IPS-20b (cell line): ENCODE measurements around the gene TTC33.

Source experiments
- H3K27ac ChIP-seq: one replicate; pipeline ENCODE4 v1.5.1; 2013; ENCODE audit warnings: low read length
- H3K27me3 ChIP-seq: 2 replicates; pipeline ENCODE4 v1.6.1; 2013; ENCODE audit warnings: mild to moderate bottlenecking, low read length, inconsistent platforms; ENCODE audit not compliant: insufficient read depth
- H3K36me3 ChIP-seq: 2 replicates; pipeline ENCODE4 v1.6.1; 2013; ENCODE audit warnings: low read depth, mild to moderate bottlenecking, inconsistent platforms, low read length, moderate library complexity; ENCODE audit not compliant: insufficient read depth
- H3K4me1 ChIP-seq: 2 replicates; pipeline ENCODE4 v1.6.1; 2013; ENCODE audit warnings: mild to moderate bottlenecking, control low read depth, inconsistent platforms, low read length, moderate library complexity; ENCODE audit not compliant: insufficient read depth
- H3K4me3 ChIP-seq: 2 replicates; pipeline ENCODE4 v1.5.1; 2013; ENCODE audit warnings: mild to moderate bottlenecking, low read length, inconsistent platforms
- H3K9ac ChIP-seq: 2 replicates; pipeline ENCODE4 v1.6.1; 2013; ENCODE audit warnings: low read depth, mild to moderate bottlenecking, inconsistent platforms, low read length, moderate library complexity
- H3K9me3 ChIP-seq: 2 replicates; pipeline ENCODE4 v1.6.1; 2013; ENCODE audit warnings: mild to moderate bottlenecking, low read depth, low read length, inconsistent platforms; ENCODE audit not compliant: insufficient read depth

Gene TTC33

GRCh38 chr5:40587376-40587775 is 168.4 kb downstream of the TTC33 start:
- no peaks in the 10 kb centered on the region; the same call in 1 of the 2 replicates for H3K4me1 ChIP-seq
- no peaks in the 10 kb centered on the region for H3K9me3 ChIP-seq
- H3K9ac ChIP-seq = no peak overlapping the region
- H3K27ac ChIP-seq = no peak overlapping the region
- no peaks in the 10 kb centered on the region for H3K27me3 ChIP-seq
- H3K4me3 ChIP-seq = no peak overlapping the region
- H3K36me3 ChIP-seq = no peaks in the 10 kb centered on the region

DNA sequence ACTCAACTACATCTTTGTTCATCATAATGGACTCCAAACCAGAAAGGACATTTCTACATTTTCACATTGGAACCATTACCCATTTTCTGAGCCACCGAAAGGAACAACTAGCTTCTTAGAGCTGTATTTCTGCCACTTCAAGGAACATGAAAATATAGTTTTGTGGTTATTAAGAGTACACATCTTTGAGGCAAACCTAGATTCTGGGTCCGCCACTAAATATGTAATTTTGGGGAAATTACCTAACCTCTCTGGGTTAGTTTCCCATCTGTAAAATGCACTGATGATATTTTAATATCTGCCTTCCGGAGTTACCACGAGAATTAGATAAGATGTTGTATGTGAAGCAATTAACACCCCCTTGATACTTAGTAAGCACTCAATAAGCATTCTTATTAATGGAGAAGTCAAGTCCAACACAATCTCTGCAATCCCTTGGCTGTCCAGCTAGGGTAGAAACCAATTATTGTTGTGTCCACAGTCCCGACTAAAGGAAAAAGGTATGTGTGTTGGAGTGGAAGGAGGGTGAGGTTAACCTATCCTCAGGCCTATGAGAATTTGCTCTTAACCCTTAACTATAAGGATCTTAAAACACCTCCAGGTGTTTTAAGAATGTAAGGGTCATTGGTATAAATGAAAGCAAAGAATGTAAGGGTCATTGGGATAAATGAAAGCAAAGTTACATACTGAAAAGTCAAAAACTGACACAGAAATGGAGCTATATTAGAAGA is 170.1 kb downstream of the TTC33 start:
- Histone ChIP-seq H3K9me3 (no peaks in the 10 kb centered on the region), H3K4me1 (no peaks in the 10 kb centered on the region; the same call in 1 of the 2 replicates), H3K4me3 (no peak overlapping the region), H3K36me3 (no peaks in the 10 kb centered on the region), H3K27me3 (no peaks in the 10 kb centered on the region), H3K27ac (no peak overlapping the region), H3K9ac (no peak overlapping the region)

GRCh38 chr5:40584054-40584453 is 171.7 kb downstream of the TTC33 start:
- H3K27ac ChIP-seq = no peak overlapping the region
- H3K36me3 ChIP-seq = no peaks in the 10 kb centered on the region
- no peaks in the 10 kb centered on the region for H3K27me3 ChIP-seq
- no peaks in the 10 kb centered on the region; the same call in 1 of the 2 replicates for H3K4me1 ChIP-seq
- no peaks in the 10 kb centered on the region for H3K9me3 ChIP-seq
- no peak overlapping the region for H3K9ac ChIP-seq
- no peak overlapping the region for H3K4me3 ChIP-seq

GRCh38 chr5:40578501-40579451 is 177.0 kb downstream of the TTC33 start:
- Histone ChIP-seq H3K36me3 (no peaks in the 10 kb centered on the region), H3K4me3 (no peak overlapping the region), H3K27me3 (no peaks in the 10 kb centered on the region), H3K9ac (no peak overlapping the region), H3K4me1 (no peaks in the 10 kb centered on the region), H3K27ac (no peak overlapping the region), H3K9me3 (no peaks in the 10 kb centered on the region)

DNA sequence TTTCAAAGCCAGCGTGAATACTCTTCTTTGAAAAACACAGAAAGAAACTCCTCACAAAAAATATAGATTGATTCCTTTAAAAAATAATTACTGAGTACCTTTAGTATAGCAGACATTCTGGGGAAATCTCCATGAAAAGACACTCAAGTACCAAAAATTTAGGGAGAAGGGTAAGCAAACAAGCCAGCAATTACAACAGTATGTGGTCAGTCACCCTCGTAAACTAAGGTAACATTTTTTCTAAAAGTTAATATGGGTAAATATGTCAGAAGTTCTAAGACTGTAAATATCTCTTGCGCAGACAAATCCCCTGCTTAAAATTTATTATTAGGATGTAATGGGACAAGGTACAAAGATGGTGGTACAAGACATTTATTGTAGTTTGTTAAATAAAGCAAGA is 178.0 kb downstream of the TTC33 start:
- no peaks in the 10 kb centered on the region for H3K4me1 ChIP-seq
- H3K36me3 ChIP-seq = no peaks in the 10 kb centered on the region
- H3K9ac ChIP-seq = no peak overlapping the region
- H3K27ac ChIP-seq = no peak overlapping the region
- no peaks in the 10 kb centered on the region for H3K27me3 ChIP-seq
- no peak overlapping the region for H3K4me3 ChIP-seq
- H3K9me3 ChIP-seq = no peaks in the 10 kb centered on the region

DNA sequence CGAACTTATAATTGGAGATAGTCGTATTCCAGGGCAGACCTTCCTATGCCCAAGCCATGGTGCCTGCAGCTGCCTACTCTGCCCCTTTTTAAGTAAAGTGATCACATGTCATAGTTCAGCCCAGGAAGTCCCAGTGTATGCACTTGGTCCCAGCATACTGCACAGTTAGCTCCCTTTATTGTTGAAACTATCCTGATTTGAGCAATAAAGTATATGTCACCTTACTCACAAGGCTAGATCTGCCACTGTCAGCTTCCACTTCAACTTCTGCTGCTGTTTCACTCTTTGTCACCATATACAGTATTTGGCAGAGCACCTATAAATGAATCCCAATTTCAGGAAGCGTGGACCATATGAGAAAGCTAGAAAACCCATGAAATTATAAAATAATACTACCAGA is 179.8 kb downstream of the TTC33 start:
- Histone ChIP-seq H3K27me3 (no peaks in the 10 kb centered on the region), H3K9ac (no peak overlapping the region), H3K9me3 (no peaks in the 10 kb centered on the region), H3K4me1 (no peaks in the 10 kb centered on the region), H3K36me3 (no peaks in the 10 kb centered on the region), H3K27ac (no peak overlapping the region), H3K4me3 (no peak overlapping the region)

- no peaks in the 10 kb centered on the region for H3K9me3 ChIP-seq
- H3K27me3 ChIP-seq = no peaks in the 10 kb centered on the region
- no peak overlapping the region for H3K4me3 ChIP-seq
- no peak overlapping the region for H3K27ac ChIP-seq
- no peaks in the 10 kb centered on the region for H3K4me1 ChIP-seq
- no peak overlapping the region for H3K9ac ChIP-seq
- no peaks in the 10 kb centered on the region for H3K36me3 ChIP-seq
Observed at GRCh38 chr5:40575411-40575810, 180.3 kb downstream of the TTC33 start.

DNA sequence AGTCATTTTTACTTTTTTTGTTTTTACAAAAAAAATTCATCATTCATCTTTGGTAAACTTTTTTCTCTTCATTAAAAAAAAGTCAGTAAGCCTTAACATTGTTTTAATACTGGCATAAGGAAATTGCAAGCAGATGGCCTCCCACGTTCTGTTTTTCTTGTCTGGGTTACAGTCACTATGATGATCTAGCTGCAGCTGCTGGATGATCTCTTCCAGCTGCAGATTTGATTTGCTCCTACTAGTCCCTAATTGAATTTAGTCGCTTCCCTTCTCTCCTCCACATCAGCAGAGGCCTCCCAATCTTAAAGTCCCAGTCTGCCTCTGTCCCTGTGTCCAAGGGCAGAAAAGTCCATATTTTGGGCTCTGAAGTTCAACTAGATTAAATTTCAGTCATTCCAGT is 182.8 kb downstream of the TTC33 start:
- Histone ChIP-seq H3K4me1 (no peaks in the 10 kb centered on the region), H3K9me3 (no peaks in the 10 kb centered on the region), H3K27ac (no peak overlapping the region), H3K36me3 (no peaks in the 10 kb centered on the region), H3K9ac (no peak overlapping the region), H3K4me3 (no peak overlapping the region), H3K27me3 (no peaks in the 10 kb centered on the region)

DNA sequence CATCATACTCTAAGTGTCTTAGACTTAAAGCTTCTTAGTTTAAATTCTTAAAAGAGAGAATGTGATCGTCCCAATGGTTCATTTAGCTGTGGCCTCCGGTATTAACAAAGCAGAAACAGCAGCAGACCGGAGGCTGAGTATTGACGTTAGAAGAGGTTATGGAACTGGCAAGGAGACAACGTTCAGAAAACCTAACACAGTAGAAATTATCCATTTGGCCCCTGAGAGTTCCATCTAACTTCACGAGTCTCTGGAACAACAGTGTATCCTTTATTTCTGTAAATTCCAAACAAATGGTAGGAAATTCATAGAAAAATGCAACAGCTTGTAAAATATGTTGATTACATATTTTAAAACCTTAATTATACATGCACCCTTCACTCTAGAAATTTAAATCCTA is 183.4 kb downstream of the TTC33 start:
- no peak overlapping the region for H3K4me3 ChIP-seq
- no peaks in the 10 kb centered on the region for H3K36me3 ChIP-seq
- no peaks in the 10 kb centered on the region for H3K9me3 ChIP-seq
- H3K27ac ChIP-seq = no peak overlapping the region
- no peak overlapping the region for H3K9ac ChIP-seq
- no peaks in the 10 kb centered on the region for H3K4me1 ChIP-seq
- no peaks in the 10 kb centered on the region for H3K27me3 ChIP-seq

- Histone ChIP-seq H3K4me3 (no peak overlapping the region), H3K27ac (no peak overlapping the region), H3K36me3 (no peaks in the 10 kb centered on the region), H3K9me3 (no peaks in the 10 kb centered on the region), H3K27me3 (no peaks in the 10 kb centered on the region), H3K4me1 (no peaks in the 10 kb centered on the region), H3K9ac (no peak overlapping the region)
Observed at GRCh38 chr5:40571729-40572128, 184.0 kb downstream of the TTC33 start.

- no peak overlapping the region for H3K27ac ChIP-seq
- H3K36me3 ChIP-seq = no peaks in the 10 kb centered on the region
Observed at GRCh38 chr5:40570408-40571129, 185.2 kb downstream of the TTC33 start.

More at GRCh38 chr5:40570408-40571129, 185.2 kb downstream of the TTC33 start:
- no peaks in the 10 kb centered on the region for H3K4me1 ChIP-seq
- no peak overlapping the region for H3K9ac ChIP-seq
- no peaks in the 10 kb centered on the region for H3K9me3 ChIP-seq
- no peaks in the 10 kb centered on the region for H3K27me3 ChIP-seq
- no peak overlapping the region for H3K4me3 ChIP-seq
